ENCODE data around the gene GREM1.

GREM1 gene

GRCh38 chr15:32775103-32775502 is 57.3 kb downstream of the GREM1 start:
- in situ Hi-C loops (cut with MboI; ENCODE audit: low pct_unique_long_range_greater_than_20kb, low sequenced_read_pairs, unreplicated experiment): no loop called here
- no peak for DNase-seq (ENCODE audit: low spot score)
- no peak for TF ChIP-seq CTCF (IDR thresholded peaks at IDR 0.05; ENCODE audit: extremely low read depth, insufficient read depth, missing control alignments)

- no peak for TF ChIP-seq CTCF (IDR thresholded peaks at IDR 0.05; ENCODE audit: extremely low read depth, insufficient read depth, missing control alignments)
- in situ Hi-C loops (cut with MboI; ENCODE audit: low pct_unique_long_range_greater_than_20kb, low sequenced_read_pairs, unreplicated experiment): no loop called here
- DNase-seq (ENCODE audit: low spot score): no peak
Observed at GRCh38 chr15:32778391-32779176, 60.8 kb downstream of the GREM1 start.

- in situ Hi-C loops (cut with MboI; ENCODE audit: low pct_unique_long_range_greater_than_20kb, low sequenced_read_pairs, unreplicated experiment): no loop called here
- DNase-seq (ENCODE audit: low spot score): no peak
Observed at GRCh38 chr15:32781781-32782180, 64.0 kb downstream of the GREM1 start.

GRCh38 chr15:32784581-32784980 is 66.8 kb downstream of the GREM1 start:
- DNase-seq (ENCODE audit: low spot score): no peak
- no peak for TF ChIP-seq CTCF (IDR thresholded peaks at IDR 0.05; ENCODE audit: extremely low read depth, insufficient read depth, missing control alignments)
- in situ Hi-C loops (cut with MboI; ENCODE audit: low pct_unique_long_range_greater_than_20kb, low sequenced_read_pairs, unreplicated experiment): no loop called here

More at GRCh38 chr15:32781781-32782180, 64.0 kb downstream of the GREM1 start:
- no peak for TF ChIP-seq CTCF (IDR thresholded peaks at IDR 0.05; ENCODE audit: extremely low read depth, insufficient read depth, missing control alignments)

GRCh38 chr15:32786906-32787305 is 69.1 kb downstream of the GREM1 start:
- DNase-seq (ENCODE audit: low spot score): no peak
- in situ Hi-C loops (cut with MboI; ENCODE audit: low pct_unique_long_range_greater_than_20kb, low sequenced_read_pairs, unreplicated experiment): no loop called here
- no peak for TF ChIP-seq CTCF (IDR thresholded peaks at IDR 0.05; ENCODE audit: extremely low read depth, insufficient read depth, missing control alignments)

- DNase-seq (ENCODE audit: low spot score): no peak
- in situ Hi-C loops (cut with MboI; ENCODE audit: low pct_unique_long_range_greater_than_20kb, low sequenced_read_pairs, unreplicated experiment): no loop called here
- TF ChIP-seq CTCF (IDR thresholded peaks at IDR 0.05; ENCODE audit: extremely low read depth, insufficient read depth, missing control alignments): no peak
Observed at GRCh38 chr15:32787949-32788348, 70.1 kb downstream of the GREM1 start.
